H1 (cell line): ENCODE results near the gene CGRRF1. TPM values are rescaled to one million over a fixed set of nuclear protein-coding genes. Genes with fewer than 3 reads are reported as not detected.

ENCODE experiments used
- SAP30 ChIP-seq: fragments of 300-600 bp; sonication (generic); IDR thresholded peaks from 2 replicates; pipeline ENCODE4 v1.7.1; 2012; ENCODE audit warnings: low read length, moderate library complexity, mild to moderate bottlenecking, inconsistent platforms; ENCODE audit not compliant: insufficient read depth, insufficient replicate concordance
- SUZ12 ChIP-seq: fragments of 200-600 bp; sonication (generic); IDR thresholded peaks from 2 replicates; pipeline ENCODE4 v1.6.1; 2012; ENCODE audit warnings: mild to moderate bottlenecking, inconsistent platforms, low read length, moderate library complexity, mixed read lengths
- TAF1 ChIP-seq: IDR thresholded peaks from 2 replicates; pipeline ENCODE4 v1.6.1; 2011; ENCODE audit warnings: mild to moderate bottlenecking, low read depth, low read length
- polyA plus RNA-seq, 7 experiments: library from polyadenylated mRNA; depleted of rRNA in 3 of 7; stranded (reverse) in 5 of 7; unstranded in 2 of 7; fragments of >200 nt in 5 of 7; fragments of 200-250 nt in 2 of 7; gene quantifications; 1 replicate in 5 of 7; 2 replicates in 1 of 7; 4 replicates in 1 of 7; pipeline versions ENCODE4 v1.2.1 to v1.2.3, GENCODE V29; 2011 to 2013; ENCODE audit warnings: missing spikeins in 2 of 7, mixed read lengths in 2 of 7
- total RNA-seq: library from RNA; stranded (reverse); fragmentation: NEBNext Ultra II Directional; extraction: Animal tissue kit (Norgen Biotek cat#: 25700); gene quantifications from 2 replicates; pipeline ENCODE4 v1.2.1, GENCODE V29; 2021

CGRRF1 gene
- total and polyA plus RNA-seq, 2 of the 8 experiments (the other 6 are each of a cell fraction or from before 2014, with no cell fraction given): 7.4 to 20.2 TPM

DNA sequence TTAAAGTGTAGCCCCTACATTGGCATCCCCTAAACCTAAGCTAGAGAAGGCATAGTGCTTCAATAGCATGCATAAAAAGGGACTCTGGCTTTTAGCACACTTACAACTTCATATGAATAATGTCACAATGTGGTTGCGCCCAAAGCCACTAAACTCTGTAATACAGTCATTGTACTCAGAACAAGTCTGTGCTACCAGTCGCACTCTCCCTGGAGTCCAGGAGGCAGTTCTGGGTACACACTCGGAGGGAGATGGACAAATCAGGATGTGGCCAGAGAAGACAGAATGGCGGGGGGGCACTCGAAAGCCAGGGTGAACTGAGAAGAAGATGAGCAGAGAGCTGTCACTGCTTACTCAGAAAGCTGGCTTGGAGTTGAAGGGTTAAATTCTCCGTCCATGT is 67.8 kb downstream of the CGRRF1 start (continued):
- TF ChIP-seq SAP30 (no peak), TAF1 (no peak), SUZ12 (no peak)
